K562 (cell line): ENCODE measurements around the gene GFAP. TPM values are rescaled to one million over a fixed set of nuclear protein-coding genes. Genes with fewer than 3 reads are reported as not detected.

Source experiments
- ATAC-seq: fragments of 200-7000 bp; cut with Tn5 transposase; 3 replicates; pipeline ENCODE4 v1.9.1; 2020; ENCODE audit warnings: moderate library complexity
- BruUV-seq: library from RNA; stranded (reverse); fragments of 400-500 nt; replicated peaks from 2 replicates; lab custom pipeline; 2021; lab: Mats Ljungman, UMichigan
- CTCF ChIA-PET: fragments of 300-600 bp; formaldehyde crosslinking; extraction: SDS; loops from one replicate; lab custom pipeline; 2021; ENCODE audit warnings: low intra/inter-chr PET ratio; lab: Yijun Ruan, JAX
- POLR2A ChIA-PET: fragments of 300-600, 350-650 bp; sonication (Branson Sonifier 250); formaldehyde crosslinking; extraction: SDS; loops from one replicate; lab custom pipeline; 2021; ENCODE audit warnings: antibody characterized with exemption, inconsistent platforms; lab: Yijun Ruan, JAX
- DNase-seq, 4 experiments: peaks; one replicate each; pipeline versions ENCODE4 v3.0.0 to v3.0.0-alpha.2; 2011 to 2018; ENCODE audit warnings: low spot score in 3 of 4, mixed read lengths in 3 of 4; ENCODE audit errors: extremely low read depth in 1 of 4
- FAIRE-seq: peaks from 2 replicates; lab custom pipeline; 2011; peaks lifted over from hg19 to GRCh38; lab: Jason Lieb, UNC
- H2AFZ ChIP-seq: 2 replicates; pipeline ENCODE4 v1.6.0; 2011; ENCODE audit warnings: low read depth, low read length, control low read depth, inconsistent platforms
- H3K27ac ChIP-seq: fragments of 200-600 bp; 3 replicates; pipeline ENCODE4 v1.8.0; 2011; ENCODE audit warnings: low read depth, mild to moderate bottlenecking, control low read depth, inconsistent platforms, low read length, moderate library complexity, mixed read lengths; ENCODE audit errors: extremely low read depth
- H3K27me3 ChIP-seq, 2 experiments: fragments of 300-600 bp in 1 of 2; 2 replicates in 1 of 2; 3 replicates in 1 of 2; pipeline versions ENCODE4 v1.6.0 to v1.8.0; 2011; ENCODE audit warnings: inconsistent platforms in 2 of 2, low read length in 2 of 2, mild to moderate bottlenecking in 1 of 2, mixed read lengths in 1 of 2, moderate library complexity in 1 of 2; ENCODE audit not compliant: control insufficient read depth in 2 of 2, insufficient read depth in 2 of 2
- H3K36me3 ChIP-seq: fragments of 300-600 bp; 3 replicates; pipeline ENCODE4 v1.8.0; 2011; ENCODE audit warnings: mild to moderate bottlenecking, low read length, inconsistent platforms; ENCODE audit not compliant: control insufficient read depth, insufficient read depth
- H3K4me1 ChIP-seq, 2 experiments: fragments of 200-600 bp in 1 of 2; replicated peaks in 1 of 2; 2 replicates in 1 of 2; 3 replicates in 1 of 2; pipeline versions ENCODE4 v1.5.1 to v1.8.0; 2011; ENCODE audit warnings: inconsistent platforms in 2 of 2, low read length in 2 of 2, mild to moderate bottlenecking in 1 of 2, mixed read lengths in 1 of 2, moderate library complexity in 1 of 2; ENCODE audit not compliant: control insufficient read depth in 2 of 2, insufficient read depth in 2 of 2
- H3K4me2 ChIP-seq: 2 replicates; pipeline ENCODE4 v1.6.1; 2011; ENCODE audit warnings: low read length, control low read depth, inconsistent platforms, mixed read lengths; ENCODE audit not compliant: insufficient read depth
- H3K4me3 ChIP-seq: fragments of 200-600 bp; sonication (generic), shearing (Covaris generic); 2 replicates; pipeline ENCODE4 v1.5.1; 2016; ENCODE audit warnings: control low read depth, inconsistent platforms
- H3K79me2 ChIP-seq: fragments of 200-600 bp; 3 replicates; pipeline ENCODE4 v1.8.0; 2011; ENCODE audit warnings: low read length, inconsistent platforms; ENCODE audit not compliant: control insufficient read depth, insufficient read depth
- H3K9ac ChIP-seq, 2 experiments: 2 replicates each; pipeline versions ENCODE4 v1.6.0 to v1.6.1; 2011; ENCODE audit warnings: low read depth in 2 of 2, low read length in 2 of 2, control low read depth in 1 of 2, inconsistent platforms in 1 of 2, mild to moderate bottlenecking in 1 of 2, mixed read lengths in 1 of 2; ENCODE audit not compliant: insufficient read depth in 1 of 2
- H3K9me1 ChIP-seq: one replicate; pipeline ENCODE4 v1.6.0; 2011; ENCODE audit warnings: inconsistent platforms, mild to moderate bottlenecking, low read length, moderate library complexity; ENCODE audit not compliant: control insufficient read depth, insufficient read depth
- H3K9me3 ChIP-seq: replicated peaks from 2 replicates; pipeline ENCODE4 v1.5.1; 2011; ENCODE audit warnings: low read depth, low read length, inconsistent platforms; ENCODE audit not compliant: control insufficient read depth, insufficient read depth
- H4K20me1 ChIP-seq: replicated peaks from 2 replicates; pipeline ENCODE4 v1.6.1; 2011; ENCODE audit warnings: low read length, inconsistent platforms, mixed read lengths; ENCODE audit not compliant: control insufficient read depth, insufficient read depth
- HDAC1 ChIP-seq, 2 experiments: fragments of 450-650 bp; IDR thresholded peaks; 2 replicates each; pipeline ENCODE4 v1.6.1; 2016 to 2017; ENCODE audit warnings: inconsistent platforms in 1 of 2, mild to moderate bottlenecking in 1 of 2, moderate library complexity in 1 of 2
- NELFE ChIP-seq: IDR thresholded peaks from 2 replicates; pipeline ENCODE4 v1.6.1; 2011; ENCODE audit warnings: mild to moderate bottlenecking; ENCODE audit not compliant: insufficient read depth, insufficient read length
- ZC3H8 ChIP-seq: fragments of 450-650 bp; IDR thresholded peaks from 2 replicates; pipeline ENCODE4 v1.6.1; 2017
- ZNF407 ChIP-seq: fragments of 450-650 bp; IDR thresholded peaks from 2 replicates; pipeline ENCODE4 v1.6.1; 2016; ENCODE audit warnings: low read depth
- WGBS: fragments of 100-300 bp; shearing (Covaris generic); methylation state at CpG from one replicate; pipeline ENCODE4 v1.1.6; 2016; ENCODE audit warnings: low coverage, mixed read lengths; ENCODE audit not compliant: insufficient coverage; ENCODE audit errors: missing lambda C conversion rate; 5-methylcytosine and 5-hydroxymethylcytosine counted together
- in situ Hi-C: fragments of 300-500 bp; cut with MboI; formaldehyde crosslinking; loops from 4 replicates; pipeline ENCODE4 v1.15.0; 2018; ENCODE audit warnings: inconsistent platforms, mixed read lengths
- intact Hi-C: fragments of 100-400 bp; cut with micrococcal nuclease; formaldehyde crosslinking; loops from 2 replicates; pipeline ENCODE4 v1.14.2; 2022
- polyA plus RNA-seq, 8 experiments: library from polyadenylated mRNA; depleted of rRNA in 4 of 8; stranded (reverse) in 5 of 8; unstranded in 3 of 8; fragments of >200 nt; fragmentation: Nextera tagmentation in 2 of 8; fragmentation: Illumina TruSeq in 1 of 8; extraction: Ambion mirVana in 2 of 8; extraction: Trizol in 1 of 8; gene quantifications; 2 replicates each; pipeline versions ENCODE4 v1.2.1 to v1.2.3, GENCODE V29; 2011 to 2014; ENCODE audit warnings: inconsistent platforms in 1 of 8, missing spikeins in 1 of 8
- total RNA-seq, 7 experiments: library from RNA; depleted of rRNA in 6 of 7; stranded (reverse); fragments of >200 nt in 6 of 7; fragmentation: Illumina TruSeq in 2 of 7; extraction: Trizol in 2 of 7; gene quantifications; 2 replicates each; pipeline versions ENCODE4 v1.2.1 to v1.2.3, GENCODE V29; 2011 to 2021; ENCODE audit warnings: low replicate concordance in 1 of 7

The GFAP gene
- total and polyA plus RNA-seq, 9 of the 15 experiments (the other 6 are each of a cell fraction or from before 2014, with no cell fraction given) = 0.07 to 1.4 (median 0.60) TPM; not detected in 1

- no peak for TF ChIP-seq HDAC1 (IDR thresholded peaks at IDR 0.05)
- TF ChIP-seq NELFE = no peak
- no peak for TF ChIP-seq ZC3H8
- TF ChIP-seq ZNF407 = no peak
- intact Hi-C loops = no loop called here
- no peak for FAIRE-seq
- Histone ChIP-seq H3K9me3 (no peaks in the 10 kb centered on the region), H3K9ac (no peak overlapping the region), H3K4me2 (no peak overlapping the region), H3K4me3 (no peak overlapping the region), H3K4me1 (no peaks in the 10 kb centered on the region), H3K27ac (no peak overlapping the region), H3K79me2 (no peaks in the 10 kb centered on the region), H3K9me1 (no peaks in the 10 kb centered on the region), H3K27me3 (no peaks in the 10 kb centered on the region), H3K36me3 (peaks cover 82% of the 10 kb centered on the region), H2AFZ (no peak overlapping the region), H4K20me1 (no peaks in the 10 kb centered on the region)
- no TSS peak for BruUV-seq
- POLR2A ChIA-PET = interaction anchor here (0.6 to 0.7 kb wide), 2 partner anchors 12 to 119 kb away, joined by 3 read pairs; no protein-coding TSS in a partner anchor
- CTCF ChIA-PET = no interaction called here
- 93% methylated on average over 9 of the region's 9 CpGs for WGBS
- in situ Hi-C loops = no loop called here
- no peak for DNase-seq
- no peak for ATAC-seq
These were observed 43.0 kb downstream of the GFAP start for GRCh38 chr17:44872131-44872768.
